HT1080 (cell line): ENCODE results near the gene B4GALNT3. TPM values are rescaled to one million over a fixed set of nuclear protein-coding genes. Genes with fewer than 3 reads are reported as not detected.

Experiments used
- DNase-seq: peaks from one replicate; pipeline ENCODE4 v3.0.0-alpha.2; 2015; ENCODE audit warnings: low read depth
- total RNA-seq: library from RNA; depleted of rRNA; stranded (reverse); fragments of >200 nt; shearing (Covaris generic); gene quantifications from 2 replicates; pipeline ENCODE4 v1.2.3, GENCODE V29; 2014

B4GALNT3 gene
- total RNA-seq, 1 experiment from 2014 or later, result 0.50 TPM

DNA sequence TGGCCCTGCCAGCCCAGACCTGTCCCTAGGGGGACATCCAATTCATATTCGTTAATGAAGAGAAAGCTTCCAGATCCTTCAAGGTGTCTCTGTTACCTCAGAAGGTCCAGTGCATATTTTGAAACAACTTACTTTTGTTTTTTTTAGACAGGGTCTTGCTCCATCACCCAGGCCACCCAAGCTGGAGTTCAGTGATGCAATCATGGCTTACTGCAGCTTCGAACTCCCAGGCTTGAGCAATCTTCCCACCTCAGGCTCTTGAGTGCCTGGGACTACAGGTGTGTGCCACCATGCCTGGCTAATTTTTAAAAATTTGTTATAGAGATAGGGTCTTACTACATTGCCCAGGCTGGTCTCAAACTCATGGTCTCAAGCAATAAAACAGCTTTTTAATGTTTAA is 48.4 kb downstream of the B4GALNT3 start:
- no peak for DNase-seq

DNA sequence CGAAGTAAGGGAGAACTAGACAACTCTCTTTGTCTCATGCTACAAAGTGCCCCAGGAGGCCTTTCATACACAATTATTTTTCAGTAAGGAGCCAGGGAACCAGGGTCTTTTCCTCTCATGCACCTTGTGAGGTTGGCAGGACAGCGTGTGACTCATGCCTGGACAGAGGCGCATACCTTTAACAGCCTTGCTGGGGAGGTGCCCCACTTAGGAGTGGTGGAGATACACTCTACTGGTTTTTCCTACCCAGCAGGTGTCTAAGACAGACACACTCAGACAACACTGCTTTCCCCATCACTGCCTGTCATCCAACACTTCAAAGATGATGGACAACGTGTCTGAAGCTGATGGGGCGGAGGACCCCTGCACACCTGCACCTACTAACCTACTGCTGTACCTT is 49.1 kb downstream of the B4GALNT3 start:
- DNase-seq, result no peak

DNA sequence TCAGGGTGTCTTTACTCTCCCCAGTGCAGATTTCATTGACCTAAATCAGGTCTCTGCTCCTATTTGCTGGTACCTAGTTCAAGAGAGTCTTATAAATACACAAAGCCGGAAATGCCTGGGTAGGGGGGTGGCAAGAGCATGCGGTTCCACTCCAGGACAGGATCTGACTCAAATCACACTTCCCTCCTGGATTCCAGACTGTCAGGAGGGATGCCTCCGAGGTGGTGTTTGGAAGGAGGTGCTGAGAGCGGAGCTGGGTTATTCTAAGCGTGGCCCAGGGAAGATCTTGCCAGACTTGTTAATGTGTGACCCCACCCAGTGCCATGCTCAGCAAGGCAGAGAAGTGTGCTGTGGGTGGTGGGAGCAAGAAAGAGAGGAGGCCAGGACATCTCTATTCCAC is 49.8 kb downstream of the B4GALNT3 start:
- DNase-seq, result peak; percentile 86

DNA sequence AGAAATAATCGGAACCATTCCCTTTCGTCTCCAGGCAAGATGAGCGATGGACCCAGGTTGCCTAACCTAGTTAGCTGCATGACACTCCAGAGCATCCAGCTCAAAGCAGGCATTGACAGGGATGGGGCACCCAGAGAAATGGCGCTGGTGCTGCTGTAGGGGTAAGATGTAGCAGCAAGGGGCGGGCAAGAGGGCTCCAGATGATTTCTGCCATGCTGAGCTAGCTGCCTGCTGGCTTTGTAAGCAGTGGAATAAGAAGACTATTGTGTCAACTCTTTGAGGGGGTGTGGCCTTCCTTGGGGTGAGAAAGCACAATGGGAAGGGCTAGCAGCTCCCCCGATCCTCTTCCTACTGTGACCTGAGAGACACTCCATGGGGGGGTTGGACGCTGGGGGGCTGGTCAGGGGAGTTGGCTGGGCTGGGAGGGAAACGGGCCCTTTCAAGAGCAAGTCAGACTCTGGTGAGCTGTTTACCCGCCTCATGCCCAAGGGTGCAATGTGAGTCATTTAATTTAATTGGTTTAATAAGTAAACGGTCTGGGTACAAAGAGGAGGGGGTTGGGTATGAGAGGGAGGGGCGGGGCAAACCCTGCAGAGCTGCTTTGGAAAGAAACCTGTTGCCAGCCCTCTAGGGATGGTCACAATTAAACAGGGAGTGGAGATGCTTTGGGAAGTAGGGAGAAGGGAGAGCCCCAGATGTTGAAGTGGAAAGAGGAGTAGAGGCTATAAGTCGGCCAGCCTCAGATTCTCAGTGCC is 50.5 kb downstream of the B4GALNT3 start:
- DNase-seq, result peak; percentile 53

DNA sequence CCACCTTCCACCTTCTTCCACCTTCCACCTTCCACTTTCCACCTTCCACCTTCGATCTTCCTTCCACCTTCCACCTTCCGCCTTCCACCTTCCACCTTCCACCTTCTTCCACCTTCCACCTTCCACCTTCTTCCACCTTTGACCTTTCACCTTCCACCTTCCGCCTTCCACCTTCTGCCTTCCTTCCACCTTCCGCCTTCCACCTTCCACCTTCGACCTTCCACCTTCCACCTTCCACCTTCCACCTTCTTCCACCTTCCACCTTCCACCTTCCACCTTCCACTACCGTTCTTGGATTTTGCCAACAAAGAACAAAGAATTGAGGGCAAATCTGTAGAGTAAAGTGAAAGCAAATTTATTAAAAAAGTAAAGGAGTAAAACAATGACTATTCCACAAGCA is 53.2 kb downstream of the B4GALNT3 start:
- DNase-seq, result no peak

DNA sequence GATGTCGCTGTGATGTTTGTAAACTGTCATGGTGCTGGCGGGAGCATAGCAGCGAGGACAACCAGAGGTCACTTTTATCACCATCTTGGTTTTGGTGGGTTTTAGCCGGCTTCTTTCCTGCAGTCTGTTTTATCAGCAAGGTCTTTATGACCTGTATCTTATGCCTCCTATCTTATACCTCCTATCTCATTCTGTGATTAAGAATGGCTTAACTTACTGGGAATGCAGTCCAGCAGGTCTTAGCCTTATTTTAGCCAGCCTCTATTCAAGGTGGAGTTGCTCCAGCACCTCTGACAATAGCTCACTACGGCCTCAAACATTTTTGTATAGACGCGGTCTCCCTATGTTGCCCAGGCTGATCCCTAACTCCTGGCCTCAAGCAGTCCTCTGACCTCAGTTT is 53.7 kb downstream of the B4GALNT3 start:
- no peak for DNase-seq

DNA sequence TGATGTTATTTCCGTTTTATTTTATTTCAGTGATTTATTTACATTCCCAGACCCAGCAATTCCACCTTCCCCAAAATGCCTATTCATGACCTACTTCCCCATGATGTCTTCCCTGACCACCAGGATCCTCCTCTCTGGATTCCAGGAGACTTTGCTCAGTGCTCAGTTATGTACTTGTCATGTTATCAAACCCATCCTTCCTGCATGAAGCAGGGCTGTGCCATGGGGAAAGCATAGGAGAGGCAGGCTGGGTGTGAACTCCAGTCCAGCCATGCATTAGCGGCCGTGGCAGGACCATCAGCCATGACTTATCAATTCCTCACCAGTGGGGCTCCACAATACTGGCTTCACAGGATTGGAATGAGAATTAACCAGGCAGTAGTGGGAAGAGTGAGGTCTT is 57.8 kb downstream of the B4GALNT3 start:
- no peak for DNase-seq

DNA sequence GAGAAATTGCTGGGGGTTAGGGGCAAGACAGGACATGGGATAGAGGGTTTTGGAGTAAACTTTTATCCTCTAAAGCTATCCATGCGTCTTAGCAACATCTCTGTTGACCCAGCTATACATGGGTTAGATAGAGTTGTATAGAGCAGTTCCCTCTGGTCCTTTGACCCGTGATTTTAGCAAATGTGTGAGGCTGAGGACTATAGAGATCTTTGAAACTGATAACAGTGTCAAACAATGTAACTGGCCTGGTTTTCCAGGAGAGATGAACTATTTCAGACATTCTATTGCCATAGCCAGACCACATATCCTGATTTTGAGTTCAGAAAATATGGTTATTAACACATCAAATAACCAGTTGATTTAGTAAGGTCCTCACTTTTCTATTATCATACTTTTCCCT is 60.4 kb downstream of the B4GALNT3 start:
- no peak for DNase-seq

DNA sequence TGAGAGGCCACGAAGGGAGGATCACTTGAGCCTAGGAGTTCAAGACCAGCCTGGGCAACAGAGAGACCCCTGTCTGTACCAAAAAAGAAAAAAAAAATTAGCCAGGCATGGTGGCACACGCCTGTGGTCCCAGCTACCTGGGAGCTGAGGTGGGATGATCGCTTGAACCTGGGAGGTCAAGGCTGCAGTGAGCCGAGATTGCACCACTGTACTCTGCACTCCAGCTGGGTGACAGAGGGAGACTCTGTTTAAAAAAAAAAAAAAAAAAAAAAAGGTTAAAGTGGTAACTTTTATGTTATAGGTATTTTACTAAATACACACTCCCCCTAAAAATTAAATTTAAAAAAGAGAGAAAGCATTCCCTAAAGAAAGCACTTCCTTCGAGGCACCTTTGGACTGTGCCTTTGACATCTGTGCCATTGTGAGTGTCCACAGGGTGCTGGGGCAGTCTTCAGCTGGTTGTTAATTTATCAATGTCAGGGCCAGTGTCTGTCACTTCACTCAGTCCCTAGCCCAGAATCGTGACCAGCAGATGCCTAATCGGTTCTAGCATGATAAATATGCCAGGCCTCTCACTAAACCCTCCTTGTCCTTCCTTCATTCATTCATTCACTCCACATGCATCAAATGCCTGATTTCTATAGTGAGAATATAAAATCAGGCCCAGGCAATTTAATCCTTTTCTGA is 63.1 kb downstream of the B4GALNT3 start:
- no peak for DNase-seq

DNA sequence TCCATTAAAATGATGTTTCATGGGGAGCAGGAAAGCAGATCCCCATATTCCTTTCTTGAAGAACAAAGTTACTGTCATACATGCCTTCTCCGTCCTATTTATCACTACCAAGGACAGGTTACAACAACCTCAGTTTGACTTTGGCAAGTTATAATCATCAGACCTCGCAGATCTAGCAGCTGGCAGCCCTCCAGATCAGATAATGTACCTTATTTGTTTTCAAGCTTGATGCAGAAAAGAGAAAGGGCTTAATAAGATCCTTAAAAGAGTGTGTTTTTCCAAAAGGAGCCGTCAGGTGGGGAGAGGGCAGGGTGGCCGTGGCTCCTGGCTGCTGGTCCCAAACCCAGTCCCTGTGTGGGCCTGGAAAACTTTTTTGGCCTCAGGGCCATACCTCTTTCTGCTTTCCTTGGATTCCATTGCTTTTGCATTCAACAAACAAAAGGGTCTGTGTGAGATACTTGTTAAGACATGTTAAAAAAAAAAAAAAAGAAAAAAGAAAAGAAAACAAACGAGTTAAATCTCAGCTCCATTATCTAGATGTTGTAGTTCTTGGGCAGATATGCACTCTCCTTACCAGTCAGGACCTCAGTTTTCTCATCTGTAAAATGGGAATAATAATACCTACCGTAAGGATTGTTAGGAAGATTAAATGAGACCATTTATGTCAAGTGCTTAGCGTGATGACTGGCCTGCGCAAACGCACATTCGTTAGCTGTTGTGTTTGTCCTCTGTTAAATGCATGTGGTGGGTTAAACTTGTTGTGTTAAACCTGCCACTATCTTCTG is 64.6 kb downstream of the B4GALNT3 start:
- DNase-seq, result no peak

DNA sequence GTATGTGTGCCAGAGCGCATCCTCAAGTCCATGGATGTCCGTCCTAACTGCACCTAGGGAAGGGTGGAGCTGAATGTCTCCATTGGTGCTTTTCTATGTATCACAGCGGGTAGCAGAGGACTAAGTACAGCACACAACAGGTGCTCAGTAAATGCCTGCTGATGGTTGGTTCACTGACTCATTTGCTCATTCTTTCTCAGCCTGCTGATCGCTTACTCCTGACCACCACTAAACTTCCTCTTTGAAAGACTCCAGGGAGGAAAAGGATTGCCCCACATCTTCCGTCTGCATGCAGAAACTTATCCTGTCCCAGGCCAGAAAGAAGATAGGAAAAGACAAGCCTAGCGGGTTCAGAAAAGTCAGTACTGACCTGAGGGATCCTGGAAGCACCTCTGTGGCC is 66.3 kb downstream of the B4GALNT3 start:
- no peak for DNase-seq

DNA sequence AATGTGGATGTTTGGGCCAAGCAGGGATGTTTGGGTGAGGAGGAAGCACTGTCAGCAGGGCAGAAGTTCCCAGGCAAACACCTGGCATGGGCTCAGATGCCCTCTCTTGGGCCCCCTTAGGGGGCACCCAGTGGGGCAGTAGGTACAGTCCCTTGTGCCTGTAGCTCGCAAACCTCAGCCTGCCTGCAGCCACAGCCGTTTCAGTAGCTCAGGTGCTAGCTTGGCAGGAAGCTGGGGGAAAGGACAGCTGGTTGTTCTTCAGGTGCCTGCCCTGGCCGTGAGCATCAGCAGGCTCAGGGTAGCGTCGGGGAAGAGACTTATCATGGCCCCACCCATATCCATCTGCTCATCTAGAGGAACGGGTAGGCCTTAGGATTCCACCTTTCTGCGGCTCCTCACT is 67.5 kb downstream of the B4GALNT3 start:
- DNase-seq, result no peak

DNA sequence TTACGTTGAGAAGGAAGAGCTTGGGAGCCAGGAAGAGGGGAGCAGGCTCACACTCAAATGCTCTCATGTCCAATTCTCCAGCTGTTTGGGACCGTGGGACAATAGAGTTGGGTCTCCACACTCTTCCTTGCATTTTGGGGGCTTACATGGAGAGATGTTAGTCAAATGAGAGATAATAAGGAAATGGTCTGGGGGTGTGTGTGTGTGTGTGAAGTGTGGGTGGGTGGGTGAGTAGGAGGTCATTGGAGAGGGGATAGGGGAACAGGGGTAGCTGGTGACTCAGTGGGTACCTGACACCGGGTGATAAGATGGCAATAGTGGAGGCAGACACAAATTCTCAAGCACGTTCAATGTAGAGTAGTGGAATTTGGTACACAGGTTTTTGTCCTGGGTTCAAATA is 68.0 kb downstream of the B4GALNT3 start:
- DNase-seq, result no peak

DNA sequence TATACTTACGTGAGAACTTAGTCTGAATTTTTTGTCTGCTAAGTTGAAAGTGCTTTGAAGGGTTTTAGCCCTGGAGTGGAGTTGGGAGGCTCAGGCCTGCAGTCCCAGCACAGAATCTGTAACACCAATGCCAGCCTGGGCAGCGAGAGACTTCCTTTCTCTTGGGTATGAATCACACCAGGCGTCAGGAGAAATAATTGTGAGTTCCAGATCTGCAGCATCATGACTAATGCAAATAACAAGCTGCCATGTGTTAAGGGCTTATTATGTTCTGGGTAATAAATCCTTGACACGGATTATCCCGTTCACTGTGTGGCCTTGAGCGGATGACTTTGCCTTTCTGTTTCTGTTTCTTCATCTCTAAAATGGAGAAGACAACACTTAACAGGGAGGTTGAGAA is 70.6 kb downstream of the B4GALNT3 start:
- peak; percentile 76 for DNase-seq

DNA sequence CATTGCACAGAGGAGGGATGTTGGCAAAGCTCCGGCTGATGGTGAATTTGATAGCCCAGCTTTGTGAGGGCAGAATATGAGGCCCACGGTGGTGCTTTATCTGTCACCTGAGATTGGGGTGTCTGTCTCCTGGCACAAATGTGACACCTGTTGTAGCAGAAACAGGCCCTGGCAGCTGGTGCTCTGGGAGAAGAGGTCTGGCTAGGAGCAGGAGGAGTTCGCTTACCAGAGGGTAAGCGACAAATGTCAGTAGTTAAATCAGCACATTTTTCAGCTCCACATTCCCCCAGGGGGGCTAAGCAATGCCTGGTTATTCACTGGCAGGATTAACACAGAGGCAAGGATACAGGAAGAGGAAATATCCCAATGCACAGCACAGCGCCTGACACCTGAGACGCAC is 71.1 kb downstream of the B4GALNT3 start:
- DNase-seq, result no peak

DNA sequence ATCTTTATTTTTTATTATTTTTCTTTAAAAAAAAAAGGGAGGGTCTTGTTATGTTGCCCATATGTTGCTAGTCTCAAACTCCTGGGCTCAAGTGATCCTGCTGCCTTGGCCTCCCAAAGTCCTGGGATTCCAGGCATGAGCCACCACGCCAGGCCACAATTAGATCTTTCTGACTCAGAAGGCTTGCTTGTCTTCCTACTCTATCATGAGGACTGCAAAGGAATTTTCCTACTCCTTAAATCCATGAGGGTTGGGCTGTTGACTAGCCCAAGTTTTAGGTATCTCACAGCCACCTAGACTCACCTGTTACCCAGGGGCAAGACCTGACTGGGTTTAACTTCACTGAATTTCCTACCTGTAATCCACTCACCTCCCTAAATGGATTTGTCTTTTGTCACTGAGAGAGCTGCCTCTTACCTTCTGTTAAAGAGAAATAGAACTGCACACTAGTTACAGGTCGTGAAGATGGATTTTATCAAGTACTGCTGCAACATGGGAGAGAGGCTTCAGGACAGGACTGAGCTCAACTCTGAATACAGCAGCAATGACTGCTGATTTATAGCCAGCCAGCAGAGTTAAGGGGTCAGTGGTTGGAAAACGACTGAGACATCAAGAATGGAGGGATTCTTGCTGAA is 72.3 kb downstream of the B4GALNT3 start:
- DNase-seq, result peak; percentile 21

DNA sequence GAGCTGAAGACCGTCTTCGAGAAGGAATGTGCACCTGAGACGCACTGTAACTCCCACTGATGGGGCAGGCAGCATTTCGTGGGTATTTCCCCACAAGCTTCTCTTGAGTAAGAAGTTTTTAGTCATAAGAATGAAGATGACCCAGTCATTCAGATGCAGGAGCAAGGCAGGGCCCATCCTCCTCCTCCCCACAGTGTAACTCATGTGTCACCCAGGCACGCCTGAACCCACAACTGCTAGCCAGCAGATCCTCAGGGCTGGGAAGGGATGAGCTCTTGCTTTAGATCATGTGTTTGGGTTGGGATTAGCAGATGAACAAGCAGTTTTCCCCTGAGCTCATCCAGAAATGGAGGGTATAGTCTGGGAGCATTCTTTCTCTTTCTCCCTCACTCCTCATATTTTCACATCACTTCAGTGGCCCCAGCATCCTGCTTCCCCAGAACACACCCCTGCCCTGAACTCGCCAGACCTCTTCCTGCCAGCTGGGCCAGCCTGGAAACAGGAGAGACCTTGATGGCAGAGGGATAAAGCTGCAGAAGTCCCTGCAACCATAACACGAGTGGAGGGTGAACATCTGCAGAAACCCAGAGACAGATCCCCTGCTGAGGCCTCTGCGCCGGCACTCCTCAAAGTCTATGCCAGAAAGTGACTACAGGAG is 73.3 kb downstream of the B4GALNT3 start:
- peak; percentile 67 for DNase-seq

DNA sequence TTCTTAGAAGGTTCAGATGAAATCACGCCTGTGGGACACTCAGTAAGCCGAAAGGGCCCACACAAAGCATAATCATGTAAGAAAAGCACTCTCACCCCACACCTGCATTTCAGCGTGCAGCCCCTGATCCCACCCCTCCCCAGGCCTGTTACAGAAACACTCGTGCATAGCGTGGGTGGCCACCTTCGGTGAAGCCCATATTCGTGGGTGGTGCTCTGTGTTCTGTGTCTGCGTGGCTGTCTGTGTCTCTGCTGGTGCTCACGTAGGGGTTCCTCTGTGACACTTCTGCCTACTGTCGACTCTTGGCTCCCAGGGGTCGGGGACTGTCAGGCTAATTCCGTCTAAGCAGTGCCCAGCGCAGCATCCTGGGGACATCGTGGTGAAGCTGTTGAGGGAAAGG is 74.0 kb downstream of the B4GALNT3 start:
- DNase-seq, result no peak

DNA sequence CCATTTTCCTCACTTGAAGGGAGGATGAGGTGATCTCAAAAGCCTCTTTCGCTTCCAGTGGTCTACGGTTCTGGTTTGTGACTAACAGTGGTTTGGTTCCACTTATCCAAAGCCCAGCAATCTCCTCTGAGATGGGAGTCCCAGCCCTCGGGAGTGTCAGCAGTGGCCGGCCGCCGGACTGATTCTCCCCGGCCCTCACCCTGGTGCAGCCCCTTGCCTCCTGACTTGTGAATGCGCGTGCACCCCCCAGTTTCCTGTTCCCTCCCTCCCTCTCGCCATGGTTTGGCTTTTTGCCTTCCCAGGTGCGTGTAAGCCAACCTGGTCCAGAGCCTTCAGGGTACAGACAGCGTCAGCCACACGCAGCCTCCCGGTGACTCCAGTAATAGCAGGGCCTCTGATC is 74.5 kb downstream of the B4GALNT3 start:
- DNase-seq, result no peak

DNA sequence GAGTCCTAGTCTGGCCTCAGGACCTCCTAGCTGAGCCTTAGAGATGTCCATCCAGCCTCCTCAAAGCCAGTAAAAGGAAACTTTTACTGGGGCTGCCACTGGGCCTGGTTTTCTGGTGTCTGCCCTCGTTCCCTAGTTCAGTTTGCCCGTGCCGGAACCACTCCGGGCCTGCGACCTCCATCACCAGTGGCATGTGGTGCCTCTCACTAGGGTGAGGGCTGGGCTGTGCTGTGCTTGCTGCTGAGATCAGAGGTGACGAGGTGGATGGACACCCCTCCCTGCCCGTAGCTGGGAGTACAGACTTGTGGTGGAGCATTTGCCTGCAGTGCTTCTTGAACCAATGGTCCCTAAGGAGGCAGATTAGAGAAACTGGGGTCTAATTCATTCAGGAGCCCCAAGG is 75.7 kb downstream of the B4GALNT3 start:
- DNase-seq, result no peak

DNA sequence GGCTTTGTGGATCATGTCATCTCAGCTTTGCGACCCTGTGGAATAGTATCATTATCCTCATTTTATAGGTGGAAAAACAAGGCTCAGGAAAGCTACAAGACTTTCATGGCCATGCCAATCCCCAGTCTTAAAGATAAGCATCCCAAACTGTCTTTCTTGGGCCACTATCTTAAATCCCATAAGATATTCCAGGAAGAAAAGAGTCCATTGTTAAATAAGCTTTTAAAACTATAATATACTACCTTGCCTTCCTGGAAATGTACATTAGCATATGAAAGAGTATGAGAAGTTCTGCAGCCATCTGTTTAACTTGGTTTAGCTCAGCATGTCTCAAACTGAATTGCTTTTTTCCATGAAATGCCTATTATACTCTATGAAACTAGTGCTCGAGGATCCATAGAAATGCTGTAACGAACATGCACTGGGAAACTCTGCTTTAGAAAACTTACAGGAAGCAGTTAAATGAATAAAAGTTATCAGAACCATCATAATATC is 77.1 kb downstream of the B4GALNT3 start:
- DNase-seq, result no peak
